NCI-H2107 (cell line): ENCODE measurements around the gene CD46.

Source experiments
- DNase-seq: peaks from one replicate; lab custom pipeline; 2025; lab: John Stamatoyannopoulos, UW

CD46 gene

DNA sequence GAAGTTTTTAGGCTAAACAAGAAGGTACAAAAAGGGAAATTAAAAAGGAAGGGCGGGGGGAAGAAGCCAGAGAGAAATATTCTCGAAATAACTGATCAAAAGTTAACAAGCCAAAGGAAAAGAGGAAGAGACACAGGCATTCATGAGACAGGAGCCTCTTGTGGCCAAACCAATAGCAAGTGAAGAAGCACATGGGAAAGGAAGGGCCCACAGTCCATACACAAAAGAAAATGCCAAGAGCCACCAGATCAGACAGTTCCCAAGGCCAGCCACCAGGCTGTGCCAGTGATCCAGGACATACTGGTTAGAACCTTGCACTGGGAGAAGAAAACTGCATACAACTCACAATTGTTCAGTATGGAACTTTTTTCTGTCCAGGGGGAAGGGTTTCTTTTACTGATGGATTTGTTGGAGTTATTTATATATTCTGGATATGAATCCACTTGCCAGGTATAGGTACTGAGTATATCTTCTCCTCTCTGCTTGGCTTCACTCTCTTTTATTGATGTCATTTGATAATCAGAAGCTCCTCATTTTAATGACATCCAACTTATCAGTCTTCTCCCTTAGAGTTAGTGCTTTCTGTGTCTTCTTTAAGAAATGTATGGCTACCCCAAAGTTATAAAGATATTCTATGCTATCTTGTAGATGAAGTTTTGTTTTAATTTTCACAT is 76.8 kb downstream of the CD46 start:
- DNase-seq: peak; percentile 41

DNA sequence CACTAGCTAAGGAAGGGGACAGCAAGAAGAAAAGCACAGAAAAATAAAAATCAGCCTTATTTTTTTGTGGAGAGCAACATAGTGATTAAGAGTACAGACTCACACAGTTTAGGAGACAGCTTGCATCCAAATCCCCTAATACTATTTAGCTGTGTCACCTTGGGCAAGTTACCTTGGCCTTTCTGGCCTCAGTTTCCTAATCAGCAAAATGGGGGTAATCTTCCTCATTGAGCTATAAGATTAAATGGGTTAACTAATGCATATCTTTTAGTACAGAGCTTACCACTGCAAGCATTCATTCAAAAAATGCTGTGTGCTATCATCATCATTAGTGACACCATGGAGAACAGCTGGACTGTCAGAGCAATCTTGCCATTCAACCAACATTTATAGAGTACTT is 77.7 kb downstream of the CD46 start:
- no peak for DNase-seq

DNA sequence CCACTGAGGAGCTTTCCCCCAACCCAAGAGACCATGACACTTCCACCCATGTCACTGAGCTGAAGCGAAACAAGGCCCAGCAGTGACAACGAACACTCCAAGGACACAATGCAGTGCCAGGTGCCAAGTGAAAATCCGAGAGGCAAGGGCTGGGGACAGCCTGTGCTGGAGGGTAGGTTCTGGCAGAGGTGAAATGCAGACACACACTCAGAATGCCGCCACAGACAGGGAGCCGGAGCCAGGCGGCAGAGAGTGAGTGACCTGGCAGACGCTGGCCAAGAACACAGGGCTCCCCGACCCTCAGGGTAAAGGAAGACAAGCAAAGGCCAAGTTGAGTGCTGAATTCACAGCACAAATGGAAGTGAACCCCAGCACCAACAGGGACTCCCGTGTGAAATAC is 78.9 kb downstream of the CD46 start:
- no peak for DNase-seq

DNA sequence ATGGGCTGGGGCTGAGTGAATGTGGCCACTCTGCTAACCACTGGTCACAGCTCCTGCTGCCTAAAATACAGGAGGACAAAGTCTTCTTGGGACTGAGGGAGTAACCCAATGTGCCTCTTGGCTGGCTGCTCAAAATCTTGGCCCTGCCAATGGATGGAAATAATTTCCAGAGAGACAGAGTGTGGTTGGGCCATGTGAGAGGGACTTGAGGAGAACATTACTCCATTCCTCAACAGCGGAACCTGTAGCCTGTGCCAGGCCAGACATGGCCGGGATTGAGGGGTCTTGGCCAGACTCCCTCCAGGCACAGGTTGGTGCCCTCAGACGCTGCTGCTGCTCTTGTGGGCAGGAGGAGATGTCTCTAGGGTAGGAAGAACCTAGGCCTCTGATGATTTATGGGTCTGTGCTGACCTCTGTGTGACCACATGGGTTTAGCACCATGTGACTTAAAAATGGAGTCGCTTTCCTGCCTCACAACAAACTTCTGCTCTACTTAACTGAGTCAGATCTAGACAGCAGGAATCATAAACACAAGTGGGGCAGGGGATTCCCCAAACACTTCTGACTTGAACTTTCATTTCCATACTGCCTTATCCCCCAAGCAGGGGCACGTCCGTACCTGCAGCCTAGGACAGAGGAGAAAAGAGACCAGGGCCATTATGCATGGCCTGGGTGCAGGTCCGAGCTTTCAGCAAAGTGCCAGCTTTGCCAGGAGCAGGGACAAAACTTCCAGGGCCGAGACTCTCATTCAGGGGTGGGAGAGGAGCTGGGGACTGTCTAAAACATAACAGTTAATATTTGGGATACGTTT is 79.9 kb downstream of the CD46 start:
- no peak for DNase-seq

DNA sequence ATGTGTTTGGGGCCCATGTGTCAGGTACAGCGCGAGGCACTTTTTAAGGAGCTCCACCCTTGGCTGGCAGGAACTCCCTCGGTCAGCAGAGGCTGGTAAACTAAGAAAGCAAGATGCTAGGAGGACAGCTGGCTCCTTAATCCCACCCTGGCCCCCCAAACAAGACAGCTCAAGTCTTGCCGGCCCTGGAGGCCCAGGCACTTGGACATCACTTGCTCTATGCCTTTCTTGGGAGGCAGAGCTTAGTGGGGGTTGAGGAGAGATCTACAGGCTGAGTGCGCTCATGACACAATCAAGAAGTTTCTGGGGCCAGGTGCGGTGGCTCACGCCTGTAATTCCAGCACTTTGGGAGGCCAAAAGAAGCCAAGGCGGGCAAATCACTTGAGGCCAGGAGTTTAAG is 80.9 kb downstream of the CD46 start:
- DNase-seq: no peak

DNA sequence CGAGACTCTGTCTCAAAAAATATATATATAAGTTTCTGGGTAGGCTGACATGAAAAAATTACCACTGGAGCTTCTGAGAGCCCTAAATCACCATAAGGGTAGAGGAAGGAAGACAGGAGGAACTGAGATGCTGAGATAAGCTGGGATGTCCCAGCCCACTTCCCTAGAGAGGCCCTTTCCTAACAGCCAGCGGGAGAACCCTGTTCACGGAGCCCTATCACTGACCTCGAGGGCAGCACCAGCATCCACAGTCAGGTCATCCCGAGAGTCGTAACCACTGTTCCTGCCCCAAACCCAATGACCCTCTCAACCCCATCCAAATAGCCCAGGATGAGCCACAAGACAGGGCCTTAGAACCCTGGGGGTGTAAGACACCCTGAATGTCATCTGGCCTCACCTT is 81.5 kb downstream of the CD46 start:
- no peak for DNase-seq

DNA sequence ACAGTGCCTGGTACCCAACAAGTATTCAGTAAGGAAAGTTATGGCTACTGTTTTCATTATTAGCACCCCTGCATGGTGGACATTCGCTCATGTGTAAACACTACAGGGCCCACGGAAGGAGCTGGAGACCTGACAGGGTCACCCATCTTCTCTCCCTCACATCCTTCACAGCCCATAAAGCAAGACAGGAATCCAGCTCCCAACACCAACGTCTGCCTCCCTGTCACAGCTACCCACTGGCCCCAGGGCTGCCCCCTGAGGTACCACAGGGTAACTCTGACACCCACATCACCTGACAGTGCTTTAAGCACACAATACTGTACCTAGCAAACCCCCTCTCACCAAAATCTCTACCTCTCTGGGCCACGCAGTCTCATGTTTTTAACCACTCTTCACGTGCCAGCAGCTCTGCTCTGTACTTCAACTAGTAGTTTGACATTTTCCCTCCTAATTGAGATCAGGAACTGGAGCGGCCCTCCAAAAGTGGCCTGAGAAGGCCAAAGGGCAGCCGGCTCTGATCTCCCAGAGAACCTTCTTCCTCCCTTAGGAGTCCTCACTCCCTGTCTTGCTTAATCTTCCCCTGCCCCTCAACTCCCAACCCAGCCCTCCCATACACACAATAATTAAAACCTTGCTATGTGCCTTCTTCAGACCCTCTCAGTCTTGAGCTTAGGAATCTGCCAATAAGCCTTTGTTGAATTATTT is 82.3 kb downstream of the CD46 start:
- no peak for DNase-seq

DNA sequence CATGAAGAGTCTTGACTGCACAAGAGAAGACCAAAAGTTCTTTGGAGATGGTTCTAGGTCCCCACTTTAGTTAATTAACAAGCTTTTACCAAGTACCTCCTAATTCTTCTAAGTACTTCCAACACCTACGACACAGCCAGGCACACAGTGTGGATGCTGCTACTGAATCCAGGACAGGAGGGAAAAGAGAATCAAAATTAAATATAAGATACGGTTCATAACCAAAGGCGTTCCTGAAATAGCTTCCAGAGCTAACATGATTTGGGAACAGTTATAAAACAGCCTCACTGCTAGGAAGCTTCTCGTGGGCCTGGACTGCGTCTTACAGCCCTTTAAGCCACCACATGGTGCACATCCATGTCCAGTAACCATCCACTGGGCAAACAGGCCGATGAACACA is 84.1 kb downstream of the CD46 start:
- no peak for DNase-seq

DNA sequence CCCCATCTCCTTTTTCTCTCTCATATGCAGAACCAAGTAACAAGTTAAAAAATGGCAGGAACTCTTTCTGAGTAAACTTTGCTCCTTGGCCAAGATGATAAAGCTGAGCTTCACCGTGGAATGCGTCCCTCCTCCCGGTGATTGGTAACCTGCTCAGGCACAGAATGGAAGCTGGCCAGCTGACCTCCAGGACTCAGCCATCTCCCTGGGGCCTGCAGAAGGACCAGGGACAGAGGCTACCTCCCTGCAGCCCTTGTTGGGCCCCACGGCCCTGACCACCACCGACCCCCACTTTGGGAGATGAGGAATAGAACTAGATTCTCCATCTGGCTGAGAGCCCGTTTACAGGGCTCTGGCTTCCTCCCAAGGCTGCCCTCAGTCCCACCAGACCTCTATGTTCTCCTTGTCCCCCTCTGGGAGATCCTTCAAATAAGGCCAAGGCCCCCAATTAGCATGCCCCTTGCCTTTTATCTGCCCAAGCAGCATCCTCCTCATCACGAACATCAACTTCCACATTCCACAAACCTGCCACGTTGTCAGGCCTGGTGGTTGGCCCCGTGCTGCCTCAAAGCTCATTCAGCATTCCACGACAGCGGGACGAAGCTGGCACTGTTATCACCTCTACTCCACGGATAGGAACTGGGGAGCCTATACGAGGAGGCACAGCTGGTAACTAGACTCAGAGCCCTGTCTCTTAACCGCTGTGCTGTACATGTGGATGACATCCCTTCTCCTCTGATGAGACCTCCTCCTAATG is 84.9 kb downstream of the CD46 start:
- DNase-seq: no peak

DNA sequence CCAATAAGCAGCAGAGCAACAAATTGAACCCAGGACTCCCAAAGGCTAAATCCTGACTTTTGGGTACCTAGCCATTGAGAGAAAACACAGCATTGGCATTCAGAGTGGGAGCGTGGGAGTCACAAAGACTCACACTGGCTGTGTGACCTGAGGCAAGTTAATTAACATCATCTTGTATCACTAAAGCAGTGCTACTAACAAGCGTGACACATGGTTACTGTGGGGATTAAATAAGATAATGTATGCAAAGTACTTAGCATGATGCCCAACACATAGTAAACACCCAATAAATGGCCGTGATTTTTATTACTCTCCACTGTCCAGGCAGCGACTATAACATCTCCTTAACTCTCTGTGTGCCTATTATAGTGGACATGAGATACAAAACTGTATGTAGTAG is 85.8 kb downstream of the CD46 start:
- no peak for DNase-seq

DNA sequence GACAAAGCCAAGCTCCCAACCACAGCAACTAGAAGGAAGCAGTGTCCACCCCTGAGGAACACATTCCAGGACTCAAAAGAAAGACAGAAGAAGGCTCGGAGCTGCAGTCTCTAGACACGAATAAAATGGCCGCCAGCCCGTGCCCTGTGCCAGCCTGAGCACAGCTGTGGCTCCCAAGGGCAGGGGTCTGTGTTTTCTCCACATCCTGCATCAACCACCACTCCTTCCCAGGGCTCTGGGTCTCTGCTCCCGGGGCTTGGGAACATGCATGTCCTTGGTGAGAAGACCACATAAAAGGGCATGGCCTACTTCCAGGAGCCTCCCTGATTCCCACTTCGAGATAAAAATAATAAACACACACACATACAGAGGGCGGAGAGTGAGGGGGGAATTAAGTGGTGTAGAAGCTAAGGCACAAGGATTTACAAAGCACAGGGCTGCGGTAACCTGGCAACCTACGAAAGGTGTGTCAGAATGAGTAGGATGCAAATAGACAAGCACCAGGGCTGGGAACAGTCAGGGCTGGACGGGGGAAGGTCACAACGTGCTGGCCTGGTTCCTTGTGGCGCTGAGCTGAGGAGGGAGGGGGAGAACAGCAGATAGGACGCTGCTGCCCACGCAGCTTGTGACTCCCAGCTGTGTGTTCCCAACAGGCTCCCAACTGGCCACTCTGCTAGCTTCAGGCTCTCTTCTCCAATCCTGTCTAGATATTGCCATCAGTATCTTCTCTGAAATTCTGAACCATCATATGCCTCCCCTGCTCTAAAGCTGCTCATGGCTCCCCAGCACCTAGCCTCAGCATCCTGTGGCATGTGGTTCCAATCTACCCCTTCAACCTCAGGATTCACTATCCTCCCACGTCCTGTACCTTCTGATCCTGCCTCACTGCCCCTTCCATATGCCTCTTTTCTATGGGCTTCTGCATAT is 86.6 kb downstream of the CD46 start:
- DNase-seq: no peak

DNA sequence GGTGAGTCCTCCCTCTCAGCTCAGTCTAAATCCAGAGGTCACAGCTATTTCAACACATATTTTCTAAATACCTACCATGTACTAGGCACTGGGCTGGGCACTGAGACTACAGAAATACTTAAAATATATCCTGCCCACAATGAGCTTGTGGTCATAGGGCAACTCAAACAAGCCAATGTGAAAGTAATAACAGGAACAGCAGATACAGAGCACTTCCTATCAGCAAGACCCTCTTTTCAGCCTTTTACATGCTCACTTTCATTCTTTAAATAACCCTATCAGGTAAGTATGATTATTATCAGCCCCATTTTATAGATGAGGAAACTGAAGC is 87.2 kb downstream of the CD46 start:
- no peak for DNase-seq

DNA sequence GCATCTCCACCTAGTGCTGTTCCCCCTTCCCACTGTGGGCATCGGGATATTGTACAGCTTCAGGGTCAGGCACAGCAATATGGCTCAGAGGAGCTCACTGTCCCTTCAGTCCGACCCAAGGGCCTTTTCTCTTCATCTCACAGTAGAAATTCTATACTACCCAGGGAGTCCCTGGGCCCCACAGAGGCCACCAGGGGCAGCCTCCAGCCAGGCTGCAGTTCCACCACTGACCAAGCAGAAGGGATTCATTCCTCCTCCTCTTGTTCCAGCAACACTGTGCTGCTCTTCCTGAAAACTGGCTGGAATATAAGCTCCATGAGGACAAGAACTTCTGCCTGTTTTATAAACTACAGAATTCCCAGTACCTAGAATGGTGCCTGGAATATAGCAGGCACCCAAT is 88.5 kb downstream of the CD46 start:
- no peak for DNase-seq

DNA sequence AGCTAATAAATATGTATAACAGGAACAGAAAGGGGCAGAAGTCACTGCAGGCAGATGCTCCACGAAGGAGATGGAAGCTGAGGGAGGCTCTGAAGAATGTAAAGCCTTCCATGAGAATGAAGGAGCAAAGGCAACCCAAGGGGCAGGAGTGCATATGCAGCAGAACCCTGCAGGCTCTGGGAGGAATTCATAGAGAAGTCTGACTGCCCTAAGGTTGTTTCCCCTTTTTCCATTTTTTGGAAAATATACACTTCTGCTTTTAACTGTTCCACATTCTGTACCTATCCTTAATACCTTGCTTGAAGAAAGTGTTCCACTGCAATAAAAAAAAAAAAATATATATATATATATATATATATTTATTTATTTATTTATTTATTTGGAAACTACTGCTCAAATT is 89.4 kb downstream of the CD46 start:
- DNase-seq: no peak

DNA sequence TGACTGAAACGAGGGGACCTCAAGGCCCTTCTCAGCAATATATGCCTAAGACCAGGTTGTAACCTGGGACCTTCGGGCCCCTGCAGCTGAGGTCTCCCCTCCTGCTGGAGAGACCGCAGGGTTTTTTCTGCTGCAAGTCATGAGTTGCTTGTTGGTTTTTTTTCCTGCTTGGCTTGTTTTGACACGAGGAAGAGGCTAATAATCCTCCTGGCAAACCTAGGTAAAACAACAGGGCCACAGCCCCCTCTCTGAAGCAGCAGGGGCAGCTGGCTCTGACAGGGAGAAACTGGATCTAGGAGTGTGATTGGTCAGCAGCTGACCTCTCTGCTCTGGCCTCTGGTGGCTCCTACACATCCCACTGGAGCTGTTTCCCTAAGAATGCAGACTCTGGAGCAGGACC is 90.0 kb downstream of the CD46 start:
- DNase-seq: no peak

DNA sequence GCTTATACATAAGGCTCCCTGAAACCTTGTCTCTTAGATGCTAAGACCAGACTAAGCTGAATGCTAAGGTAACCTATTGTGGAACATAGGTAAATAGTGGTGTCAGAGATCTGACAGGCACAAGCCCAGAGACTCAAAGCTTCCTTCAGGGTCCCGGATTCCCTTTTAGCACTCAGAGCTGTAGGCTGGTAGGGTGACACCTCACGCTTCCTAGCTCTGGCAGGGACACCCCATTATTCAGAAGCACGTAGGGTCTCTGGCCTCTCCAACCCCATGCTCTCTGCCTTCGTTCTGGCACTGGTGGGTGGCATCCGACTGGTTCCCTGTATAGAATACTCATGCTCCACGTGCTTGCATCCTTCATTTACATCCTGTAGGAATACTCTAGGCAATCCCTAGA is 90.7 kb downstream of the CD46 start:
- no peak for DNase-seq

DNA sequence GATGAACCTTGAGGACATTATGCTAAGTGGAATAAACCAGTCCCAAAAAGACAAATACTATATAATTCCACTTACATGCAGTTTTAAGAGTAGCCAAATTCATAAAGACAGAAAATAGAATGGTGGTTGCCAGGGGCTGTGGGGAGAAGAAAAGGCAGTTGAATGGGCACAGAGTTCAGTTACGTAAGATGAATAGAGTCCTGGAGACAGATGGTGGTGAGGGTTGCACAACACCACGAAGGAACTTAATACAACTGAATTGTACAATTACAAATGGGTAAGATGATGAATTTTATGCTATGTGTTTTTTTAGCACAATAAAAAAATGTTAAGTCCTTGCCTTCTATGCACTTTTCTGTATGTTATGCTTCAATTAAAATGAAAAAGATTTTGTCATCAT is 92.5 kb downstream of the CD46 start:
- no peak for DNase-seq
